ENCODE results near the gene RAPSN. TPM values are rescaled to one million over a fixed set of nuclear protein-coding genes. Genes with fewer than 3 reads are reported as not detected.

The RAPSN gene
- polyA plus RNA-seq, 1 donor (not counting 4 experiments of a cell fraction or from before 2014, with no cell fraction given): 0.28 TPM

DNA sequence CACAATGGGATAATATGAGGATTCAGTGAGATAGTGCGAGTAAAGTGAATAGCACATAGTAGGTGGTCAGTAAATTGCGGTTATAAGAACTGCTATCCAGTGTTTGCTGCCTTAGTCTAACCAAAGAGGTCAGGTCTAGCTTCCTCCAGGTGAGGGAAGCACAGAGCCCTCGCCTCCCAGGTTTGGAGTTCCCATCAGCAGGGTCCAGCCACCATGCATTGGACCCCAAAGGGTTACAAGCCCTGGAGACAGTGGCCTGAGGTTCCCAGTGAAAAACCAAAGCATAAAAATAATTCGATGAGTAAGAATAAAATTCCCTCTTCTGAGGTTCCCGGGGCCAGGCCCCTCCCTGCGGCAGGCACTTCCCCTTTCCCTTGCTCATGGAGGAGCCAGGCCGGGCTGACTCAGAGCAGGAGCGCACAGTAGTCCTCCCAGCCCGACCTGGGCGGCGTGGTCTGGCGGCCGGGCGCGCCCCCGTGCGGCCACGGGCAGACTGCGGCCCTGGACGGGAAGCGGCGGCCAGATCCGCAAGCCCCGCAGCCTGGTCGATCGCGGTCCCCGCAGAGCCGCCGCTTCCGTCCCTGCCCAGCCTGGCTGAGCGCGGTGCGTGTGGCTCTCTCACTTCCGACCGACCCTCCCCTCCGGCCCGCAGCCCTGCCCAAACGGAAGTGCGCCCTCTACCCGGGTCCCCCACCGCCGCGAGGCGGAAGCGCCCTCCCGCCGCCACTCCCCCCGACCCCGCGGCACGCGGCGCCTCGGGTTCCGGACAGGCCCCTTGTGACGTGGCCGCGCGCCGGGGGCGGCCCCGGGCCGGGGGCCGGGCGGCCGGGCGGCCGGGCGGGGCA is 41.0 kb downstream of the RAPSN start, which contains the start of gene SLC39A13:
Gene SLC39A13, plus strand, starts transcription at position 845 of the 845 bp plus-strand sequence. CDS start 1,505 bp downstream, outside the sequence.
- Histone ChIP-seq H3K79me2 (ENCODE audit: control insufficient read depth, insufficient read depth, low read length) (peaks cover 29% of the 10 kb centered on the region), H3K4me2 (ENCODE audit: control insufficient read depth, extremely low read depth, insufficient read depth, low read depth, low read length) (peak within 1 kb of the TSS; percentile 99), H3K27me3 (ENCODE audit: control insufficient read depth, extremely low read depth, insufficient read depth, low read length) (no peaks in the 10 kb centered on the region), H2AFZ (ENCODE audit: control insufficient read depth, low read length) (peak within 1 kb of the TSS; percentile 67), H3K4me1 (ENCODE audit: control insufficient read depth, extremely low read depth, insufficient read depth, low read length) (peaks cover 22% of the 10 kb centered on the region), H3K9me1 (ENCODE audit: control insufficient read depth, extremely low read depth, insufficient read depth, low read length) (no peaks in the 10 kb centered on the region), H4K20me1 (ENCODE audit: control insufficient read depth, extremely low read depth, insufficient read depth, low read length) (peaks cover 4% of the 10 kb centered on the region), H3K27ac (ENCODE audit: control insufficient read depth, insufficient read depth, low read length) (peak within 1 kb of the TSS; percentile 98), H3K4me3 (ENCODE audit: control insufficient read depth in 2 of 3, extremely low read depth in 1 of 3, insufficient read depth in 2 of 3, low read depth in 1 of 3, low read length in 3 of 3) (peak within 1 kb of the TSS; percentile 72 to 98 (median 96)), H3K36me3 (ENCODE audit: control insufficient read depth in 2 of 2, extremely low read depth in 1 of 2, insufficient read depth in 2 of 2, low read length in 2 of 2) (peaks cover 8 to 17% of the 10 kb centered on the region in 2 experiments), H3K9me3 (ENCODE audit: control insufficient read depth, low read depth, low read length) (no peaks in the 10 kb centered on the region), H3K9ac (ENCODE audit: control insufficient read depth, extremely low read depth, insufficient read depth, low read length) (peak within 1 kb of the TSS; percentile 99)
- FAIRE-seq (no peak), DNase-seq (ENCODE audit: low read depth, low spot score) (peak; percentile 76)
- TF ChIP-seq, protein P1, sequence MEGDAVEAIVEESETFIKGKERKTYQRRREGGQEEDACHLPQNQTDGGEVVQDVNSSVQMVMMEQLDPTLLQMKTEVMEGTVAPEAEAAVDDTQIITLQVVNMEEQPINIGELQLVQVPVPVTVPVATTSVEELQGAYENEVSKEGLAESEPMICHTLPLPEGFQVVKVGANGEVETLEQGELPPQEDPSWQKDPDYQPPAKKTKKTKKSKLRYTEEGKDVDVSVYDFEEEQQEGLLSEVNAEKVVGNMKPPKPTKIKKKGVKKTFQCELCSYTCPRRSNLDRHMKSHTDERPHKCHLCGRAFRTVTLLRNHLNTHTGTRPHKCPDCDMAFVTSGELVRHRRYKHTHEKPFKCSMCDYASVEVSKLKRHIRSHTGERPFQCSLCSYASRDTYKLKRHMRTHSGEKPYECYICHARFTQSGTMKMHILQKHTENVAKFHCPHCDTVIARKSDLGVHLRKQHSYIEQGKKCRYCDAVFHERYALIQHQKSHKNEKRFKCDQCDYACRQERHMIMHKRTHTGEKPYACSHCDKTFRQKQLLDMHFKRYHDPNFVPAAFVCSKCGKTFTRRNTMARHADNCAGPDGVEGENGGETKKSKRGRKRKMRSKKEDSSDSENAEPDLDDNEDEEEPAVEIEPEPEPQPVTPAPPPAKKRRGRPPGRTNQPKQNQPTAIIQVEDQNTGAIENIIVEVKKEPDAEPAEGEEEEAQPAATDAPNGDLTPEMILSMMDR (optimal IDR thresholded peaks at IDR 0.05 in 1 of 3, IDR thresholded peaks at IDR 0.05 in 1 of 3, conservative IDR thresholded peaks at IDR 0.05 in 1 of 3; ENCODE audit: extremely low read depth in 1 of 3, insufficient read depth in 2 of 3, low read length in 3 of 3): peak in 2 of 3 experiments; percentile 49 to 73
- TF ChIP-seq EZH2 (IDR thresholded peaks at IDR 0.05; ENCODE audit: low read length): no peak
- dilution Hi-C loops (cut with MboI; ENCODE audit: extremely low pct_ligation_motif_present, low sequenced_read_pairs): no loop called here

DNA sequence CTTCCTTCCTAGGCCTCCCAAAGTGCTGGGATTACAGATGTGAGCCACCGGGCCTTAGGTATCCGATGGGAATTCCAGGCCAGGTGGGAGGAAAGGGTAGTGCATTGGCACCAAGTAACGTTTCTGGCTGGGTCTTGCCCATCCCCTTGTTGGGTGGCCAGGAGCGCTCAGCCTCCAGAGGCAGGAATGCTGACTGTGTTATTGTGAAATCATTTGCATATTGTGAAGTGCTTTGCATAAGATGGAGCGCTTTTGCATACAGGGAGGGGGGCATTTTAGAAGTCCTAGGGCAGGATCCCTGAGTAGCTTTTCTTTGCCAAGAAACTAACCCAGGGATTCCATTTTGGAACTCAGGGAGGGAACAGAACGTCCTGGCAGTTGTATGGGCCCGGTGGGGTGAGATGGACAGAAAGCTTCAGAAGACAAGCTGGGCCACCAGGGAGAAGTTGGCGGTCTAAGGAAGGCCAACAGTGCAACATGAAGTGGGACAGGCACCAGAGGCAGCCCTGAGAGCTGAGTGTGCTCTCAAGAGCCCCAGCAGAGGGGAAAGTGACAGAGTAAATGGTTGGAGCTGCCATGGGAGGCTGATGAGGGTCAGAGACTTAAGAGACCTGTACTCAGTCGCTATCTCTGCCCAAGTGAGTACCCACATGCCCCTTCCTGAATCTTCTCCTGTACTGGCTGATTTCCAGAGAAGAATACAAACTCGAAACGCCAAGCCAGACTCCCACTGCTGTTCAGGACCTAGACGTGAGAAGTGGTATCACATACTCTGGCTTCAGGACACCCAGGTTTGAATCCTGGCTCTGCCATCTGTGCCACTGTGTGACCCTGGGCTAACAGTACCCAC is 41.8 kb downstream of the RAPSN start:
- peaks cover 7 to 17% of the 10 kb centered on the region in 2 experiments for H3K36me3 ChIP-seq (ENCODE audit: control insufficient read depth in 2 of 2, extremely low read depth in 1 of 2, insufficient read depth in 2 of 2, low read length in 2 of 2)
- H3K27me3 ChIP-seq (ENCODE audit: control insufficient read depth, extremely low read depth, insufficient read depth, low read length): no peaks in the 10 kb centered on the region
- no peak for DNase-seq (ENCODE audit: low read depth, low spot score)
- dilution Hi-C loops (cut with MboI; ENCODE audit: extremely low pct_ligation_motif_present, low sequenced_read_pairs): no loop called here
- H3K9ac ChIP-seq (ENCODE audit: control insufficient read depth, extremely low read depth, insufficient read depth, low read length): peak overlapping the region; percentile 86
- H3K9me1 ChIP-seq (ENCODE audit: control insufficient read depth, extremely low read depth, insufficient read depth, low read length): no peaks in the 10 kb centered on the region
- H3K79me2 ChIP-seq (ENCODE audit: control insufficient read depth, insufficient read depth, low read length): peaks cover 27% of the 10 kb centered on the region
- peaks cover under 1% of the 10 kb centered on the region for H4K20me1 ChIP-seq (ENCODE audit: control insufficient read depth, extremely low read depth, insufficient read depth, low read length)
- H3K4me1 ChIP-seq (ENCODE audit: control insufficient read depth, extremely low read depth, insufficient read depth, low read length): peaks cover 22% of the 10 kb centered on the region
- TF ChIP-seq EZH2 (IDR thresholded peaks at IDR 0.05; ENCODE audit: low read length): no peak
- TF ChIP-seq, protein P1 (optimal IDR thresholded peaks at IDR 0.05 in 1 of 3, IDR thresholded peaks at IDR 0.05 in 1 of 3, conservative IDR thresholded peaks at IDR 0.05 in 1 of 3; ENCODE audit: extremely low read depth in 1 of 3, insufficient read depth in 2 of 3, low read length in 3 of 3): peak in 2 of 3 experiments; percentile 21 to 47
- H2AFZ ChIP-seq (ENCODE audit: control insufficient read depth, low read length): peak overlapping the region; percentile 67
- peak overlapping the region; percentile 60 to 88 (median 72) for H3K4me3 ChIP-seq (ENCODE audit: control insufficient read depth in 2 of 3, extremely low read depth in 1 of 3, insufficient read depth in 2 of 3, low read depth in 1 of 3, low read length in 3 of 3)
- peak overlapping the region; percentile 95 for H3K27ac ChIP-seq (ENCODE audit: control insufficient read depth, insufficient read depth, low read length)
- no peak for FAIRE-seq
- peak overlapping the region; percentile 99 for H3K4me2 ChIP-seq (ENCODE audit: control insufficient read depth, extremely low read depth, insufficient read depth, low read depth, low read length)
- no peaks in the 10 kb centered on the region for H3K9me3 ChIP-seq (ENCODE audit: control insufficient read depth, low read depth, low read length)

All from keratinocyte (primary cell).